ACHN (cell line): Measurements from ENCODE around the gene VRK3.
"Not testable (repeated sequence)": the region's sequence is repeated elsewhere in the genome, so short reads cannot be mapped to it uniquely, and the experiment has no call there.

Experiments used
- DNase-seq: peaks from one replicate; pipeline ENCODE4 v3.0.0-alpha.2; 2015
- in situ Hi-C: cut with HindIII; loops from 2 replicates; pipeline ENCODE4 v1.10.0; 2017; ENCODE audit warnings: low sequenced_read_pairs, low pct_ligation_motif_present, low pct_unique_long_range_greater_than_20kb

Gene VRK3

GRCh38 chr19:49944567-49944966 is 80.6 kb downstream of the VRK3 start:
- DNase-seq, in situ Hi-C loops: not testable (repeated sequence)

DNA sequence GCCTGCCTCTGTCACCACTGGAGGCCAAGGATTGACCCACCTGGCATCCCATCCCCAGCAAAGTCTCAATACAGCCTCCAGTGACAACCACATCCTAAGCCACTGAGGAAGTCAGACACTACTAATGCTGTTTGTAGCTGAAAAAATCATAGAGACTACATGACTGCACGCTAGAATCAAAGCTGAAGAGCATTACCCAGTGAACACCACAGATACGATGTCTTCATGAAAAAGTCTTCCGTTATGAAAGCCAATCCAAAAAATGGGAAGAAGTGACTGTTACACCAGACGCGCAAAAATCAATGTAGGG is 84.7 kb downstream of the VRK3 start:
- no peak for DNase-seq
- in situ Hi-C loops = no loop called here

- in situ Hi-C loops = no loop called here
- DNase-seq = no peak
These were observed 85.3 kb downstream of the VRK3 start for GRCh38 chr19:49939721-49940481.

GRCh38 chr19:49938662-49939061 is 86.5 kb downstream of the VRK3 start:
- in situ Hi-C loops = no loop called here

GRCh38 chr19:49937750-49938381 is 87.3 kb downstream of the VRK3 start:
- in situ Hi-C loops = no loop called here
- DNase-seq = peak; percentile 68

More at GRCh38 chr19:49938662-49939061, 86.5 kb downstream of the VRK3 start:
- DNase-seq = no peak

GRCh38 chr19:49936549-49936948 is 88.6 kb downstream of the VRK3 start:
- in situ Hi-C loops = no loop called here

DNA sequence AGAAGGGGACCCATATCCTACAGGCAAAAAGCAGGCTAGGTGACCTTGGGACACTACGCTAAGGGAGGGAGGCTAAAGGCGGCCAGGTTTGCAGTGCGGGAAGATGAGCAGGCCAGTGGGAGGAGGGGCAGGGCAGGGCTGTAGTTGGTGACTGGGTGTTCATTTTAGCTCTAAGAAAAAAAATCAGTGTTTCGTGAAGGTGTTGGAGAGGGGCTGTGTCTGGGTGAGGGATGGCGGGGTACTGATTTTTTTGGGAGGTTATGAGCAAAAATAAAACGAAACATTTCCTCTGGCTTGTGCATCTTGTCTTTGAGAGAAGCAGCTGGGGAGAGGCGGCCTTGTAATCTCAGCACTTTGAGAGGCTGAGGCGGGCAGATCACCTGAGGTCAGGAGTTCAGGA is 91.5 kb downstream of the VRK3 start:
- in situ Hi-C loops = no loop called here
- DNase-seq = no peak

More at GRCh38 chr19:49936549-49936948, 88.6 kb downstream of the VRK3 start:
- no peak for DNase-seq

DNA sequence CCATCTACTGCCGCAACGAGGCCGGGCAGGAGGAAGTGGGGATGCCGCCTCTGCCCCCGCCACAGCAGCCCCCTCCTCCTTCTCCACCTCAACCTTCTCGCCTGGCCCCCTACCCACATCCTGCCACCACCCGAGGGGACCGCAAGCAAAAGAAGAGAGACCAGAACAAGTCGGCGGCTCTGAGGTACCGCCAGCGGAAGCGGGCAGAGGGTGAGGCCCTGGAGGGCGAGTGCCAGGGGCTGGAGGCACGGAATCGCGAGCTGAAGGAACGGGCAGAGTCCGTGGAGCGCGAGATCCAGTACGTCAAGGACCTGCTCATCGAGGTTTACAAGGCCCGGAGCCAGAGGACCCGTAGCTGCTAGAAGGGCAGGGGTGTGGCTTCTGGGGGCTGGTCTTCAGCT is 92.4 kb downstream of the VRK3 start:
- in situ Hi-C loops = no loop called here
- no peak for DNase-seq

GRCh38 chr19:49932041-49932451 is 93.1 kb downstream of the VRK3 start:
- DNase-seq = no peak
- in situ Hi-C loops = no loop called here

GRCh38 chr19:49931293-49932040 is 93.7 kb downstream of the VRK3 start:
- in situ Hi-C loops = no loop called here
- no peak for DNase-seq

- no peak for DNase-seq
- in situ Hi-C loops = no loop called here
These were observed 94.6 kb downstream of the VRK3 start for GRCh38 chr19:49930483-49931011.

DNA sequence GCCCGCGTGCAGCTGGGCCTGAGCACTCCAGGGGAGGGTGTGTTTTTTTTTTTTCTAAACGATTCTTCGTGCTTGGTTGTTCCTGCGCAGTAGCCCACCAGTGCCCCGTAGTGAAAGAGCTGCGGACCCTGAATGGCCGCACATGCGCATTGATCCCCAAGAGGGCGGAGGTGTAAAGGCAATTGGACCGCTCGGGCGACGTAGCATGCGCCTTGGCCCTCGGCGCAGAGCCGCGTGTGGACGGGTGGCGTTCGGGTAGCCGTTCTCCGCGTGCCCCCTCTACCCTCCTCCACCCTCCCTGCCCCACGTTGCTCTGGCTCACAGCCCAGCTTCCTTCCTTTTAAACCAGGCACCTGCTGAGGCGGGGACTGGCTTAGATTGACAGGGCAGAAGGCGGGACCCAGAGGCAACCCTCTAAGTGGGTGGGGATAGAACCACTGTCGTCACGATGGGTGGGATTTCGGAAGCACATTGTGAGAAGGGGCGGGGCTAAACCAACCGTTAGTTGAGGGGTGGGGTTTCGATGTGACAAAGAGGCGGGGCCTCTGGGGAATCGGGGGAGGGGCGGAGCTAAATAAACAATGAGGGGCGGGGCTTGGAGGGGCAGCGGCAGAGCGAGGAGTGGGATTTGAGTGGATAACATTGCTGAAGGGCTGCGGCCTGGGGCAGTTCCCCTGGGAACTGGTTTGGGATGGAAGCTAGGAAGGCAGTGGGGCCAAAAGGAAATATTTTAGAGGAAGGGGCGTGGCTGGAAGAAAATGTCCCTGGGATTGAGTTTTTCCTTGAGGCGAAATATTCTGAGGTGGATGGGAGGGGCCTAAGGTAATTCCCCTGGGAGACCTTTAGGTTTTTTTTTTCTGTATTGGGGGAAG is 95.3 kb downstream of the VRK3 start:
- peak; percentile 91 for DNase-seq
- in situ Hi-C loops = no loop called here

DNA sequence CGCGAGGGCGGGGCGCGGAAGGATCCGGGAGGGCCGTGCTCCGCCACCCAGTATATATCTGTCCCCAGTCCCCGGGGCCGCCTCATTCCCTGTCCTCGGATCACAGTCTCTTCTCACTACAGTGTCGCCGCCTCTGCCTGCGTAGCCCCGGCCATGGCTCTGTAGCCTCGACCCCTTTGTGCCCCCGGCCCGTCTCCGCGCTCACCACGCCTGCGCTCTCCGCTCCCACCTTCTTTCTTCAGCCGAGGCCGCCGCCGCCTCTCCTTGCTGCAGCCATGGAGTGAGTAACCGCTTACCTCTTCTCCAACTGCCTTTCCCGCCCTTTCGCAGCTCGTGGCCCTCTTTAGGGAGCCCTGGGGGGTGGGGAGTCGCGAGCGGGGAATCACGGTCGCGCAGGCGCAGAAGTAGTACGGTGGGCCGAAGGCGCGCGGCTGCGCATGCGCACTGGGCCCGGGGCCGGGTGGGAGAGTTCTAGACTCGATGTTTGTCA is 96.0 kb downstream of the VRK3 start, which contains the start of the genes ATF5 and NUP62:
Gene ATF5, plus strand, starts transcription at position 85 of the 490 bp plus-strand sequence. CDS start 1,646 bp downstream, outside the sequence.
Gene NUP62, minus strand, starts transcription at position 384 of the 490 bp plus-strand sequence. CDS start 19,697 bp downstream, outside the sequence.
- DNase-seq = peak; percentile 75

GRCh38 chr19:49927526-49928264 is 97.5 kb downstream of the VRK3 start:
- no peak for DNase-seq
- in situ Hi-C loops = no loop called here

More for the DNA sequence above, 96.0 kb downstream of the VRK3 start, which contains the start of the genes ATF5 and NUP62:
- in situ Hi-C loops = no loop called here

- in situ Hi-C loops = no loop called here
- no peak for DNase-seq
These were observed 98.7 kb downstream of the VRK3 start for GRCh38 chr19:49926515-49926914.
